ENCODE data around the gene UNC5A.

DNA sequence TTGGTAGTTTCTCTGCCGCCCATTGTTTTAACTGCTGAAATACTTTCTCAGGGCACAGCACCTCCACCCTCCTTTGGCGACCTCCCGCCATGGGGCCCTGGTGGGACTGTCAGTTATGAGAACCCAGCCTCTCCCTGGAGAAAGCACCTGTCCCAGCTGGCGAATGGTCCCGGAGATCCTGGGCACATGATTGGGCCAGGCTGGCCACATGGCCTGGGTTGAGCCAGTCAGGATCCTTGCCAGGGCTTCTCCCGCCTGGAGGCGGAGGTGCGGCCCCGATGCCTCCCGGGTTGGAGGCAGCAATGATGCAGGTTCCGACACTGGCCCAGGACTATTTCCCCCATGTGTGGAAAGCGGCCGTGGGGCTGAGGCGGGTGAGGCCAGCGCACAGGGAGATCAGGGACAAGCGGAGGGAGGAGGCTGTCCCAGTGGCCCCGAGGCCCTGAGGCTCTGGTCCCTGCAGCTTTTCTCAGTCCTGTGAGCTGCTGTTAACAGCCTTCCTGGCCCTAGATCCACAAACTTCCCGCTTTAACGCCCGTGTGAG is 13.6 kb downstream of the UNC5A start:
- TF ChIP-seq POLR2AphosphoS5 (IDR thresholded peaks at IDR 0.05; ENCODE audit: borderline replicate concordance, low read depth, low read length) (no peak), EZH2 (IDR thresholded peaks at IDR 0.05) (no peak), FOXP2 (optimal IDR thresholded peaks at IDR 0.05; ENCODE audit: control extremely low read depth, extremely low read length, insufficient read depth) (no peak)

Data from SK-N-MC (cell line).